ENCODE results near the gene CPED1. TPM values are rescaled to one million over a fixed set of nuclear protein-coding genes. Genes with fewer than 3 reads are reported as not detected.

CPED1 gene
- total RNA-seq, 1 donor from 2014 or later = 38.6 TPM

- Histone ChIP-seq H3K9me3 (no peaks in the 10 kb centered on the region), H3K27ac (no peak overlapping the region), H3K27me3 (ENCODE audit: low read depth) (no peaks in the 10 kb centered on the region), H3K4me3 (no peak overlapping the region), H3K4me1 (no peaks in the 10 kb centered on the region), H3K36me3 (no peaks in the 10 kb centered on the region)
- intact Hi-C loops (cut with DNase I) = no loop called here
- no peak for ATAC-seq
- DNase-seq = no peak
- TF ChIP-seq CTCF (IDR thresholded peaks at IDR 0.05) = no peak
Observed at GRCh38 chr7:121011401-121011800, 22.9 kb downstream of the CPED1 start.

DNA sequence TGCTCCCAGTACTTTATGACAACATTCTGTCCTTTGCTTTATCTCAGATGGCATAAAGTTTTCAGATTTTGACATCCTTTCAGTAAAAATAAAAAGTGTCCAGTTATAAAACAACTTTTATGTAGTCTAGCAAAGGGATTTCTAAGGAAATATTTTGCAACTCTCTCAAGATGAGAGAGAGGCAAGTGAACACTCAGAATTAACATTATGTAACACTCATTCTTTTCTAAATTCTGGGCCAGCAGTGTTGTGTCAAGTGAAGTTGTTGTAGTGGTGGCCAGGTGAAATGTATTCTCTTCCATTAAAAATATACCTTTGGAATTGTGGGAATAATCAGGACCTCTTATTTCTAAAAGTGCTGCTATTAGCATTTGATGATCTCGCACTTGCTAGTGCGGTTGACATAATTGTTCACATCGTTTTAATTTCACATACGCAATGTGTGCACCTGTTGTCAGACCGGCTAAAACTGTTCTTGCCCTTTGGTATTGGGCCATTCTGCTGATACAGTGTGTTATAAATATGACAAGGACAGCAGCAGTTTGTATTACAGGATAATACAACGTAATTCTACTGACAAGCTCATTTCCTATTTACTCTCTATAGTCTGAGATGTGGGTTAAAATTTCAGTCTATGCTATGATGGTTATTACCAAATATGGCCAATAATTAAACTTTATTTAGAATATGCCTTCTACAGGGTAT, 23.8 kb downstream of the CPED1 start:
- DNase-seq (no peak), ATAC-seq (no peak)
- Histone ChIP-seq H3K36me3 (no peaks in the 10 kb centered on the region), H3K4me1 (peaks cover 7% of the 10 kb centered on the region), H3K27ac (no peak overlapping the region), H3K4me3 (no peak overlapping the region), H3K27me3 (ENCODE audit: low read depth) (no peaks in the 10 kb centered on the region), H3K9me3 (no peaks in the 10 kb centered on the region)
- TF ChIP-seq CTCF (IDR thresholded peaks at IDR 0.05) = no peak
- intact Hi-C loops (cut with DNase I) = no loop called here

GRCh38 chr7:121012919-121013318, 24.4 kb downstream of the CPED1 start:
- H3K9me3 ChIP-seq = no peaks in the 10 kb centered on the region
- ATAC-seq (no peak), DNase-seq (no peak)
- H3K4me1 ChIP-seq = peaks cover 7% of the 10 kb centered on the region
- no peaks in the 10 kb centered on the region for H3K36me3 ChIP-seq
- intact Hi-C loops (cut with DNase I) = no loop called here
- no peak overlapping the region for H3K27ac ChIP-seq
- H3K4me3 ChIP-seq = no peak overlapping the region
- TF ChIP-seq CTCF (IDR thresholded peaks at IDR 0.05) = no peak
- H3K27me3 ChIP-seq (ENCODE audit: low read depth) = no peaks in the 10 kb centered on the region

DNA sequence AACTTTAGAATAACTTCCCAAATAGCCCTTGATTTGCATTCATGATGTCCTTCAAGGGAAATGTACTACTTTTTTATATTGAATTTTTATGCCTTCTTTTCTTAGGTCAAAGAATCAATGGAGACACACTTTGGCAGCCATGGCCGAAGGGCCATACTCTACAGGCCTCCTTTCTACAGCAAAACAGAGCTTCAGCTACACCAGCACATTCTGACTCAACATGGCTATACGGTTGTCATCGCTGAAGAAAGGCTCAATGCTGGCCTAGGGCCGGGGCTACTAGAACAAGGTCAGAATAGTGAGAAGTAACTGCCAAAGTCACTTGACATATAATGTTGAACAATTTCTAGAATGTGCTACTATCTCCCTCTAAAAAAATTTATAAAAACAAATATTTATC, 27.0 kb downstream of the CPED1 start:
- intact Hi-C loops (cut with DNase I) = no loop called here
- no peaks in the 10 kb centered on the region for H3K36me3 ChIP-seq
- H3K9me3 ChIP-seq = no peaks in the 10 kb centered on the region
- DNase-seq (no peak), ATAC-seq (no peak)
- no peak overlapping the region for H3K27ac ChIP-seq
- no peak for TF ChIP-seq CTCF (IDR thresholded peaks at IDR 0.05)
- peaks cover 7% of the 10 kb centered on the region for H3K4me1 ChIP-seq
- H3K4me3 ChIP-seq = no peak overlapping the region
- no peaks in the 10 kb centered on the region for H3K27me3 ChIP-seq (ENCODE audit: low read depth)

GRCh38 chr7:121016966-121017365, 28.5 kb downstream of the CPED1 start:
- H3K4me1 ChIP-seq = peaks cover 15% of the 10 kb centered on the region
- no peaks in the 10 kb centered on the region for H3K27me3 ChIP-seq (ENCODE audit: low read depth)
- H3K4me3 ChIP-seq = no peak overlapping the region
- H3K9me3 ChIP-seq = no peaks in the 10 kb centered on the region
- DNase-seq (no peak), ATAC-seq (no peak)
- no peaks in the 10 kb centered on the region for H3K36me3 ChIP-seq
- no peak for TF ChIP-seq CTCF (IDR thresholded peaks at IDR 0.05)
- intact Hi-C loops (cut with DNase I) = no loop called here
- H3K27ac ChIP-seq = no peak overlapping the region
